Ovary (tissue), 3 donors: ENCODE results near the gene KRT37.

Experiments
- CTCF ChIP-seq, 3 donors: fragments of 450-650 bp in 2 of 3; fragments of 200-600 bp in 1 of 3; IDR thresholded peaks; one replicate each; pipeline versions ENCODE4 v1.5.1 to v1.8.0; 2016 to 2022; ENCODE audit warnings: antibody characterized with exemption in 3 of 3, mild to moderate bottlenecking in 1 of 3
- EP300 ChIP-seq: sonication (generic); formaldehyde crosslinking; IDR thresholded peaks from one replicate; pipeline ENCODE4 v1.6.1; 2017; ENCODE audit warnings: antibody characterized with exemption
- POLR2A ChIP-seq: fragments of 450-650 bp; IDR thresholded peaks from one replicate; pipeline ENCODE4 v1.6.1; 2017; ENCODE audit warnings: antibody characterized with exemption, mild to moderate bottlenecking, moderate library complexity
- donor health status: DM: no; HTN: no; CAD: no.

GRCh38 chr17:41415411-41415810 lies 9.0 kb downstream of the KRT37 start:
- no peak for TF ChIP-seq CTCF (IDR thresholded peaks at IDR 0.05)
- no peak for TF ChIP-seq POLR2A
- no peak for TF ChIP-seq EP300
